Activated CD8-positive, alpha-beta memory T cell treated with anti-CD3 and anti-CD28 coated beads, Interleukin-2, amount 50 U/mL, for 4 hours (primary cell): Measurements from ENCODE around the gene NSG1.
A peak's percentile ranks its signal among the peaks of the same experiment; 100 is the strongest.
"Not testable (repeated sequence)": the region's sequence is repeated elsewhere in the genome, so short reads cannot be mapped to it uniquely, and the experiment has no call there.

Experiments used
- DNase-seq: peaks from one replicate; pipeline ENCODE4 v3.0.0-alpha.2; 2020

NSG1 gene

GRCh38 chr4:4417886-4418285 lies 31.0 kb downstream of the NSG1 start:
- no peak for DNase-seq

GRCh38 chr4:4418676-4419390 lies 31.9 kb downstream of the NSG1 start:
- no peak for DNase-seq

- no peak for DNase-seq
Observed at GRCh38 chr4:4419896-4420295, 33.0 kb downstream of the NSG1 start.

- DNase-seq: no peak
Observed at GRCh38 chr4:4420421-4420820, 33.5 kb downstream of the NSG1 start.

GRCh38 chr4:4421356-4421755 lies 34.5 kb downstream of the NSG1 start:
- no peak for DNase-seq

- not testable (repeated sequence) for DNase-seq
Observed at GRCh38 chr4:4422117-4422516, 35.2 kb downstream of the NSG1 start.

GRCh38 chr4:4422856-4423499 lies 36.1 kb downstream of the NSG1 start:
- no peak for DNase-seq

GRCh38 chr4:4423706-4424498 lies 37.0 kb downstream of the NSG1 start:
- no peak for DNase-seq

- DNase-seq: no peak
Observed at GRCh38 chr4:4424499-4425115, 37.7 kb downstream of the NSG1 start.

GRCh38 chr4:4425119-4425690 lies 38.3 kb downstream of the NSG1 start:
- DNase-seq: no peak

- DNase-seq: no peak
Observed at GRCh38 chr4:4425696-4426095, 38.8 kb downstream of the NSG1 start.

- DNase-seq: no peak
Observed at GRCh38 chr4:4426511-4427120, 39.7 kb downstream of the NSG1 start.

- no peak for DNase-seq
Observed at GRCh38 chr4:4427121-4427870, 40.4 kb downstream of the NSG1 start.

- no peak for DNase-seq
Observed at GRCh38 chr4:4427886-4428285, 41.0 kb downstream of the NSG1 start.

GRCh38 chr4:4428966-4429875 lies 42.3 kb downstream of the NSG1 start:
- no peak for DNase-seq

- peak; percentile 50 for DNase-seq
Observed at GRCh38 chr4:4430492-4431195, 43.7 kb downstream of the NSG1 start.

- no peak for DNase-seq
Observed at GRCh38 chr4:4432341-4433125, 45.6 kb downstream of the NSG1 start.

GRCh38 chr4:4433941-4434340 lies 47.0 kb downstream of the NSG1 start:
- no peak for DNase-seq

GRCh38 chr4:4436244-4436823 lies 49.4 kb downstream of the NSG1 start:
- DNase-seq: no peak
